ENCODE measurements around the gene SMIM13. TPM values are rescaled to one million over a fixed set of nuclear protein-coding genes. Genes with fewer than 3 reads are reported as not detected.

SMIM13 gene
- total RNA-seq, 1 experiment from 2014 or later, result 10.5 TPM

GRCh38 chr6:11123978-11124377 is 30.3 kb downstream of the SMIM13 start:
- H3K4me1 Mint-ChIP-seq (ENCODE audit: low read depth, unreplicated experiment), result peaks cover 32% of the 10 kb centered on the region
- DNase-seq, result no peak
- H3K9me3 Mint-ChIP-seq (ENCODE audit: low read depth, unreplicated experiment), result no peaks in the 10 kb centered on the region
- H3K4me3 Mint-ChIP-seq (ENCODE audit: low read depth, unreplicated experiment), result no peak overlapping the region
- no TSS peak for BruUV-seq (replicated peaks)
- CTCF ChIA-PET, result interaction anchor here (0.6 kb wide), 1 partner anchor 144 kb away, joined by 4 read pairs; no protein-coding TSS in a partner anchor
- intact Hi-C loops (cut with micrococcal nuclease; ENCODE audit: unreplicated experiment), result no loop called here
- H3K27me3 Mint-ChIP-seq (ENCODE audit: unreplicated experiment), result no peaks in the 10 kb centered on the region
- TF ChIP-seq CTCF (IDR thresholded peaks at IDR 0.05; ENCODE audit: unreplicated experiment), result no peak
- no peak overlapping the region for H3K27ac Mint-ChIP-seq (ENCODE audit: unreplicated experiment)
- H3K36me3 Mint-ChIP-seq (ENCODE audit: insufficient read depth, unreplicated experiment), result no peaks in the 10 kb centered on the region

- DNase-seq, result no peak
- Mint-ChIP-seq H3K9me3 (ENCODE audit: low read depth, unreplicated experiment) (no peaks in the 10 kb centered on the region), H3K4me3 (ENCODE audit: low read depth, unreplicated experiment) (no peak overlapping the region), H3K4me1 (ENCODE audit: low read depth, unreplicated experiment) (peaks cover 3% of the 10 kb centered on the region), H3K27ac (ENCODE audit: unreplicated experiment) (no peak overlapping the region), H3K36me3 (ENCODE audit: insufficient read depth, unreplicated experiment) (no peaks in the 10 kb centered on the region), H3K27me3 (ENCODE audit: unreplicated experiment) (no peaks in the 10 kb centered on the region)
- intact Hi-C loops (cut with micrococcal nuclease; ENCODE audit: unreplicated experiment), result no loop called here
- no TSS peak for BruUV-seq (replicated peaks)
- CTCF ChIA-PET, result no interaction called here
- no peak for TF ChIP-seq CTCF (IDR thresholded peaks at IDR 0.05; ENCODE audit: unreplicated experiment)
Observed at GRCh38 chr6:11126876-11127275, 33.2 kb downstream of the SMIM13 start.

- DNase-seq, result no peak
- CTCF ChIA-PET, result no interaction called here
- no TSS peak for BruUV-seq (replicated peaks)
- H3K27ac Mint-ChIP-seq (ENCODE audit: unreplicated experiment), result no peak overlapping the region
- H3K9me3 Mint-ChIP-seq (ENCODE audit: low read depth, unreplicated experiment), result no peaks in the 10 kb centered on the region
- no peak overlapping the region for H3K4me3 Mint-ChIP-seq (ENCODE audit: low read depth, unreplicated experiment)
- intact Hi-C loops (cut with micrococcal nuclease; ENCODE audit: unreplicated experiment), result no loop called here
- no peaks in the 10 kb centered on the region for H3K36me3 Mint-ChIP-seq (ENCODE audit: insufficient read depth, unreplicated experiment)
- no peak for TF ChIP-seq CTCF (IDR thresholded peaks at IDR 0.05; ENCODE audit: unreplicated experiment)
- H3K27me3 Mint-ChIP-seq (ENCODE audit: unreplicated experiment), result no peaks in the 10 kb centered on the region
- H3K4me1 Mint-ChIP-seq (ENCODE audit: low read depth, unreplicated experiment), result no peaks in the 10 kb centered on the region
Observed at GRCh38 chr6:11128608-11129007, 35.0 kb downstream of the SMIM13 start.

DNA sequence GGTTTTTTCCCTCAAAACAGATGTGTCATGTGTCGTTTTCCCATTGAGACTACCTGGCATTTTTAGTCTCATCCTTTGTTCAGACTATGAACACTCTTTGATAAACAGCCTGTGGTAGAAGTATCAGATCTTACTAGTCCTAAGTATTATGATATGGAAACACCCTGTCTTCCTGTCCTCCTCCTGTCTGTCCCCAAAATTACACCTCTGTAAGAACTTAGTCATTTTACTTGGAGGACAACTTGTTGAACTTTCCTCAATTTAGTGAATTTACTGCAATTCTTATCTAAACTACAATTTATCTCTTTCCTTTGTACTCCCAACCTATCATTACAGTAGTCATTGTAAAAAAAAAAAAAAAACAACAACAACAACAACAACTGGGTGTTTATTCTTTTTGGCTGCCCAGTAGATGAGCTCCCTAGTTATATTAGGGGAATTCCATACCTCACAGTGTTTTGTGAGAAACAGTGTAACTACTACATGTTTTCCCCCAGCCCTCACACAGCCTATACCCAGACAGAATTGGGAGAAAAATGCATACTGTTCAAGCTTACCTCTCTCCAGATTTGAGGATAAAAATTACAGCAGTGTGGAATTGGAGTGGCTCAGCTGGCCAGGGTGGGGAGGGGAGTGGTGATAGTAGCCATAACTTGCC is 36.4 kb downstream of the SMIM13 start:
- no peak for TF ChIP-seq CTCF (IDR thresholded peaks at IDR 0.05; ENCODE audit: unreplicated experiment)
- CTCF ChIA-PET, result no interaction called here
- intact Hi-C loops (cut with micrococcal nuclease; ENCODE audit: unreplicated experiment), result no loop called here
- H3K4me3 Mint-ChIP-seq (ENCODE audit: low read depth, unreplicated experiment), result no peak overlapping the region
- no peaks in the 10 kb centered on the region for H3K27me3 Mint-ChIP-seq (ENCODE audit: unreplicated experiment)
- no peaks in the 10 kb centered on the region for H3K4me1 Mint-ChIP-seq (ENCODE audit: low read depth, unreplicated experiment)
- no peak for DNase-seq
- BruUV-seq (replicated peaks), result no TSS peak
- no peaks in the 10 kb centered on the region for H3K36me3 Mint-ChIP-seq (ENCODE audit: insufficient read depth, unreplicated experiment)
- no peaks in the 10 kb centered on the region for H3K9me3 Mint-ChIP-seq (ENCODE audit: low read depth, unreplicated experiment)
- no peak overlapping the region for H3K27ac Mint-ChIP-seq (ENCODE audit: unreplicated experiment)
